Skeletal muscle tissue (tissue), 4 donors: Measurements from ENCODE around the gene ADGRV1. TPM values are rescaled to one million over a fixed set of nuclear protein-coding genes. Genes with fewer than 3 reads are reported as not detected.

Experiments used
- H3K27ac ChIP-seq: one replicate; pipeline ENCODE4 v1.7.0; 2013; ENCODE audit warnings: mild to moderate bottlenecking, low read depth, low read length, inconsistent platforms
- H3K27me3 ChIP-seq, 3 donors: one replicate each; pipeline ENCODE4 v1.7.0; 2013; ENCODE audit warnings: low read length in 3 of 3; ENCODE audit not compliant: control insufficient read depth in 3 of 3, insufficient read depth in 3 of 3
- H3K36me3 ChIP-seq, 3 donors: one replicate each; pipeline ENCODE4 v1.7.0; 2013; ENCODE audit warnings: low read length in 3 of 3; ENCODE audit not compliant: control insufficient read depth in 3 of 3, insufficient read depth in 3 of 3
- H3K4me1 ChIP-seq, 3 donors: one replicate each; pipeline ENCODE4 v1.7.0; 2013; ENCODE audit warnings: low read length in 3 of 3, mild to moderate bottlenecking in 3 of 3; ENCODE audit not compliant: control insufficient read depth in 3 of 3, insufficient read depth in 3 of 3
- H3K4me3 ChIP-seq, 3 donors: one replicate each; pipeline ENCODE4 v1.7.0; 2013; ENCODE audit warnings: low read length in 3 of 3
- H3K9ac ChIP-seq, 3 donors: one replicate each; pipeline ENCODE4 v1.7.0; 2013; ENCODE audit warnings: low read length in 3 of 3, mild to moderate bottlenecking in 3 of 3, moderate library complexity in 2 of 3, low read depth in 1 of 3
- H3K9me3 ChIP-seq, 3 donors: one replicate each; pipeline ENCODE4 v1.7.0; 2013; ENCODE audit warnings: low read length in 3 of 3; ENCODE audit not compliant: control insufficient read depth in 3 of 3
- total RNA-seq: library from RNA; depleted of rRNA; stranded (reverse); fragments of >200 nt; gene quantifications from one replicate; pipeline ENCODE4 v1.2.3, GENCODE V29; 2014
- donor health status: Osteomylitis.

ADGRV1 gene
- total RNA-seq, 1 donor from 2014 or later = 2.6 TPM

DNA sequence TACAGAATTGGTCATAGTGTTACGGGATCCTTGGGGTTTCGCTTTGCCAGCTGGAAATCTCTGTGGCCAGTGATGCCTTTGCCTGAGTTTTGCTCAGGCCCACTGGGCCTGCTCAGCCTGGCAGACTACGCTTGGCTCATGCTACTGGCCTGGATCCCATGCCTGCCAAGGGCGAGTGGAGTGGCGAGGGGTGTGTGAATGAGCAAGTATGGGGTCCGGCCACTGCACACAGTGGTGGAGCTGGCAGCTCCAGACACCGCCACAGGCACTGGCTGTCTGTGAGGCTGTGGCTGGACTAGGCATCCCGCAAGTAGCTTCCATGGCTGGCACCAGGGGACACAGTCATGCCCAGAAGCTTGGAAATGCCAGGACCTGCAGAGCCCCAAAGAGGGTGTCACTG lies 584.2 kb downstream of the ADGRV1 start:
- Histone ChIP-seq H3K9ac (no peak overlapping the region), H3K4me1 (peaks cover 7 to 13% (median 7%) of the 10 kb centered on the region in 3 donors), H3K9me3 (no peaks in the 10 kb centered on the region), H3K27ac (no peak overlapping the region), H3K27me3 (no peaks in the 10 kb centered on the region), H3K4me3 (no peak overlapping the region), H3K36me3 (no peaks in the 10 kb centered on the region)

- Histone ChIP-seq H3K9me3 (no peaks in the 10 kb centered on the region), H3K4me3 (no peak overlapping the region), H3K36me3 (no peaks in the 10 kb centered on the region), H3K27me3 (no peaks in the 10 kb centered on the region), H3K4me1 (peaks cover 7 to 13% (median 7%) of the 10 kb centered on the region in 3 donors), H3K9ac (no peak overlapping the region), H3K27ac (no peak overlapping the region)
These were observed 585.2 kb downstream of the ADGRV1 start for GRCh38 chr5:91143840-91144239.

DNA sequence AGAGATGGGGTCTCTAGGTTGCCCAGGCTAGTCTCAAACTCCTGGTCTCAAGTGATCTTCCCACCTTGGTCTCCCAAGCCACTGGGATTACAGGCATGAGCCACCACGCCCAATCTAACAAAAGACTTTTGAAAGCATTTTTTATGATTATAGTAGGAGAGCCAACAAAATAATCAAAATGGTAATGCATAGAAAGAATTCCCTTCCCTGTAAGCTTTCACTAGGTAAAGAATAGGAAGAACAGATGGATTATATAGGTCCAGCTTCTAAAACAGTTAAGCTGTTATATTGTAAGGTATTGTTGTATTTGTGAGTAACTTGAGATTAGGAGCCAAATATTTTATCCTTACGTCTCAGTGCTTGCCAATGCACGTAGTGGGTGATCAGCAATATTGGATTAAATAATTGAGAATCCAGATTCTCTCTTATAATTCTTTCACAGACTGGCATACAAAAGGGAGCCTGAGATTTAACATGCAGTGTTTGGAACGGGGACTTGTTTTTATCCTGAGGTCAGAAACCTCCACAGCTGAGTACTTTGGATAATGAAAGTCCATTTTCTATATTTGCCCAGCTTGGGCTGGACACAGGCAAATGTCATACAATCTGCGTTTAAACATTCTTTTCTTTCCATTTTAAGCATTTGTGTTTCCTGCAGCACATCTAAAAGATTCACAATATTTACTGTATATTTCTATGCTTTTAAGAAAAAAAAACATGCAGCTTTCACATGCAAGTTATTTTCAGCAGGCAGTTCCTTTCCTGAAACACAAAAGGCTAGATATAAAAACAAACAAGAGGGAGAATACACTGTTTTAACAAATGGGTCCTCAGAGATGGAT lies 586.1 kb downstream of the ADGRV1 start:
- H3K36me3 ChIP-seq = no peaks in the 10 kb centered on the region
- peak overlapping the region in 1 of 3 donors; percentile 8 for H3K9ac ChIP-seq
- H3K27me3 ChIP-seq = no peaks in the 10 kb centered on the region
- H3K4me3 ChIP-seq = peak overlapping the region in 2 of 3 donors; percentile 9 to 36
- no peaks in the 10 kb centered on the region for H3K9me3 ChIP-seq
- H3K4me1 ChIP-seq = peaks cover 7 to 13% (median 7%) of the 10 kb centered on the region in 3 donors
- no peak overlapping the region for H3K27ac ChIP-seq

GRCh38 chr5:91145333-91145620 lies 586.7 kb downstream of the ADGRV1 start:
- no peaks in the 10 kb centered on the region for H3K36me3 ChIP-seq
- H3K27me3 ChIP-seq = no peaks in the 10 kb centered on the region
- H3K4me1 ChIP-seq = peaks cover 7 to 13% (median 7%) of the 10 kb centered on the region in 3 donors
- peak overlapping the region in 2 of 3 donors; percentile 9 to 36 for H3K4me3 ChIP-seq
- no peak overlapping the region for H3K9ac ChIP-seq
- H3K9me3 ChIP-seq = no peaks in the 10 kb centered on the region
- no peak overlapping the region for H3K27ac ChIP-seq

DNA sequence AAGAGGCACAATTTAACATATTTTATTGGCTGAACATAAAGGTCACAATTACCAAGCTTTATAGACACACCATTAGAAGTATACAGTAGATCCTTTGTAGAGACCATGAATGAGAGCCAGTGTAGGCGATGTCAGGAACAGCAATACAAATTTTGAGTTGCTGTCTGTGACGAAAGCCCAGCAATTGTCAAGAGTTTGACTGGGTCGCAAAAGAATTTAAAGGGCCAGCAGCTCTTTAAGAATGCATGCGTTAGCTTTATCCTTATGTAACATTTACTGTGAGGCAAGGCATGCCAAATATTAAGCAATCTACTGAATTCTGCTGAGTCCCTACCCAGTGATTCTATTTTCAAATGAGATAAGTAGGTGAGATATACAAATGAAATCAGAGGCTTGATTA lies 587.6 kb downstream of the ADGRV1 start:
- no peaks in the 10 kb centered on the region for H3K27me3 ChIP-seq
- peaks cover 7 to 13% (median 7%) of the 10 kb centered on the region in 3 donors for H3K4me1 ChIP-seq
- no peak overlapping the region for H3K4me3 ChIP-seq
- H3K9ac ChIP-seq = no peak overlapping the region
- H3K36me3 ChIP-seq = no peaks in the 10 kb centered on the region
- H3K27ac ChIP-seq = no peak overlapping the region
- H3K9me3 ChIP-seq = no peaks in the 10 kb centered on the region

DNA sequence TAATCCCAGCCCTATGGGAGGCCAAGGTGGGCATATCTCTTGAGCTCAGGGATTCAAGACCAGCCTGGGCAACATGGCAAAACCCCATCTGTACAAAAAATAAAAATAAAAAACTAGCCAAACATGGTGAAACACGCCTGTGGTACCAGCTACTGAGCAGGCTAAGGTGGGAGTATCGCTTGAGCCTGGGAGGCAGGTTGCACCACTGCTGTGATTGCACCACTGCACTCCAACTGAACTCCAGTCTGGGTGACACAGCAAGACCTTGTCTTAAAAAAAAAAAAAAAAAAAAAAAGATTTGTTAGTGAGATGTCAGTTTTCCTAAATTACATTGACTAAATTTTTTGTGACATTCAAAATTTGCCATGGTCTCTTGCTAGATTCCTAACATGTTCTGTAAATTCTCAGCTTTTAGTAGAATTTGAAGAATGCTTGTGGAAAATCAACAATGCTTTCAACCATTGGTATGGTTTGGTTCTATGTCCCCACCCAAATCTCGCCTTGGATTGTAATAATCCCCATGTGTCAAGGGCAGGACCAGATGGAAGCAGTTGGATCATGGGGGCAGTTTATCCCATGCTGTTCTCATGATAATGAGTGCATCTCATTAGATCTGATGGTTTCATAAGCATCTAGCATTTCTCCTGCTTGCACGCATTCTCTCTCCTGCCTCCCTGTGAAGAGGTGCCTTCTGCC lies 588.5 kb downstream of the ADGRV1 start:
- Histone ChIP-seq H3K9ac (no peak overlapping the region), H3K36me3 (no peaks in the 10 kb centered on the region), H3K9me3 (no peaks in the 10 kb centered on the region), H3K27ac (no peak overlapping the region), H3K4me1 (peaks cover 7 to 19% (median 7%) of the 10 kb centered on the region in 3 donors), H3K27me3 (no peaks in the 10 kb centered on the region), H3K4me3 (no peak overlapping the region)

DNA sequence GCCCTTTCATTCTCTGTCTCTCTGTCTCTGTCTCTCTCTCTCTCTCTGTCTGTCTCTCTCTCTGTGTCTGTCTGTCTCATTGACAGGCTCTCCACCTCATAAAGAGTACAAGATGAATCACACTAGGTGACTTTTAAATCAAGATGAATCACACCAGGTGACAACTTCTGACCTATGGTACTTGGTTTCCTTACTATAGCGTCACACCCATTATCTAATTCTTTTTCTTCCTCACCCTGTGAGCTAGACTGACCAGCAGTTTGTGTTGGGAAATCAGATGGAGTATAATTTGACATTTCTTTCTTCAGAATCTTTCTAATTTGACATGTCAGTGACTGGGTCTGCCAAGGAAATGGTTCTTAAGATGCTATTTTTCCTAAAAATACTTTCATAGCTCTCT lies 591.6 kb downstream of the ADGRV1 start:
- Histone ChIP-seq H3K9me3 (no peaks in the 10 kb centered on the region), H3K4me1 (peaks cover under 1 to 6% (median 2%) of the 10 kb centered on the region in 3 donors), H3K9ac (no peak overlapping the region), H3K4me3 (no peak overlapping the region), H3K27ac (no peak overlapping the region), H3K36me3 (no peaks in the 10 kb centered on the region), H3K27me3 (no peaks in the 10 kb centered on the region)

DNA sequence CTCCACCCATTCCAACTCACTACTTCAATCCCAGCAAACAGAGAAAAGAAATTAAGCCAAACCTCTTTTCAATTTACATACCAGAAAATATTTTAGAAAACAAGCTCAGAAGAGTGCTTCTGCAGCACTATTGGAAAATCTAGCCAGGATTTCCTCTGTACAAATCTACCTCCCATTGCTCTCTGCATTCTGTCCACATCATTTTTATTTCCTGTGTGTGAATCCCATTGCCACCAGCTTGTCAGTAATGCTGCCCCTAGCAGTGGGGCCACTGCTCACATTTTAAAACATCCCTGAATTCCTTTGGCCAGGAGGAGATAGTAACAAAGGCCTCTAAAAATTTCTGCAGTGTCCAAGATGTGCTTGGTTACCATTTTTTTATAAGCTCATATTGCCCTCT lies 592.0 kb downstream of the ADGRV1 start:
- Histone ChIP-seq H3K9me3 (no peaks in the 10 kb centered on the region), H3K4me1 (peaks cover 0 to 6% (median 2%) of the 10 kb centered on the region in 3 donors), H3K36me3 (no peaks in the 10 kb centered on the region), H3K27me3 (no peaks in the 10 kb centered on the region), H3K4me3 (no peak overlapping the region), H3K9ac (no peak overlapping the region), H3K27ac (no peak overlapping the region)

GRCh38 chr5:91151947-91152346 lies 593.4 kb downstream of the ADGRV1 start:
- Histone ChIP-seq H3K4me1 (peaks cover 0 to 6% (median 0%) of the 10 kb centered on the region in 3 donors), H3K9ac (no peak overlapping the region), H3K27ac (no peak overlapping the region), H3K4me3 (no peak overlapping the region), H3K36me3 (no peaks in the 10 kb centered on the region), H3K9me3 (no peaks in the 10 kb centered on the region), H3K27me3 (no peaks in the 10 kb centered on the region)

DNA sequence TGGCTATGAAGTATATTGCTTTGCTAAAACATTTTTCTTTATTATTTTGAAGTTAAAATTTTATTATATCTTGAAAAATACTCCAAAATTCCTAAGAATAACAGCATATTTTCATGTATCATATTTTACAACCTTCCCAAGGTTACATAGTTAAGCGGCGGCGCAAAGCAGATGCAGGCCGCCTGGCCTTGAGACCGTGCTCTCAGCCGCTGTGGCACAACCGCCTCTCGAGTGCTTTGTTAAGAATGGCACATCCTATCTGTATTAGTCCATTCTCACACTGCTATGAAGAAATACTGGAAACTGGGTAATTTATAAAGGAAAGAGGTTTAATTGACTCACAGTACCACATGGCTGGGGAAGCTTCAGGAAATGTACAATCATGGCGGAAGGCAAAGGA lies 595.7 kb downstream of the ADGRV1 start:
- Histone ChIP-seq H3K36me3 (no peaks in the 10 kb centered on the region), H3K9ac (no peak overlapping the region), H3K4me3 (no peak overlapping the region), H3K4me1 (peaks cover 0 to 6% (median 0%) of the 10 kb centered on the region in 3 donors), H3K9me3 (no peaks in the 10 kb centered on the region), H3K27ac (no peak overlapping the region), H3K27me3 (no peaks in the 10 kb centered on the region)
